Fibroblast of mammary gland (primary cell): ENCODE data around the gene C19orf18.
A peak's percentile ranks its signal among the peaks of the same experiment; 100 is the strongest.

Experiments used
- DNase-seq: peaks from one replicate; pipeline ENCODE4 v3.0.0-alpha.2; 2010; ENCODE audit warnings: low read depth
- H3K4me3 ChIP-seq: 2 replicates; pipeline ENCODE4 v1.5.1; 2011; ENCODE audit warnings: low read depth, mild to moderate bottlenecking, low read length, moderate library complexity; ENCODE audit not compliant: control insufficient read depth
- CTCF ChIP-seq: conservative IDR thresholded peaks from 2 replicates; pipeline ENCODE4 v1.5.1; 2011; ENCODE audit warnings: low read depth, low read length, inconsistent platforms; ENCODE audit not compliant: control insufficient read depth, insufficient read depth

C19orf18 gene

GRCh38 chr19:57947419-57948134, 26.8 kb downstream of the C19orf18 start, which contains the start of gene ZNF256:
TSS of gene ZNF256 (minus strand) at chr19:57947706. CDS start at chr19:57947474, 232 bp downstream.
- peak; percentile 32 for TF ChIP-seq CTCF
- peak within 1 kb of the TSS; percentile 77 for H3K4me3 ChIP-seq
- peak; percentile 93 for DNase-seq

- peak overlapping the region; percentile 77 for H3K4me3 ChIP-seq
- no peak for DNase-seq
- TF ChIP-seq CTCF, result no peak
Measured at GRCh38 chr19:57947088-57947418, 27.3 kb downstream of the C19orf18 start.

GRCh38 chr19:57946316-57946715, 28.0 kb downstream of the C19orf18 start:
- no peak for DNase-seq
- peak overlapping the region; percentile 77 for H3K4me3 ChIP-seq
- TF ChIP-seq CTCF, result no peak

GRCh38 chr19:57941593-57941992, 32.7 kb downstream of the C19orf18 start:
- DNase-seq, result no peak
- no peak for TF ChIP-seq CTCF
- H3K4me3 ChIP-seq, result no peak overlapping the region

- no peak for TF ChIP-seq CTCF
- no peak overlapping the region for H3K4me3 ChIP-seq
- DNase-seq, result no peak
Measured at GRCh38 chr19:57935731-57936130, 38.6 kb downstream of the C19orf18 start.

GRCh38 chr19:57934820-57935665, 39.3 kb downstream of the C19orf18 start, which contains the start of gene ZNF418:
TSS of gene ZNF418 (minus strand) at chr19:57935402. CDS start at chr19:57933822, 1,580 bp downstream.
- no peak for TF ChIP-seq CTCF
- DNase-seq, result peak; percentile 87
- H3K4me3 ChIP-seq, result peak within 1 kb of the TSS; percentile 77
